Dedifferentiated amniotic fluid mesenchymal stem cell (primary cell): Measurements from ENCODE around the gene ACVRL1.
A peak's percentile ranks its signal among the peaks of the same experiment; 100 is the strongest.

Experiments
- DNase-seq: peaks from one replicate; pipeline ENCODE4 v3.0.0-alpha.2; 2016; ENCODE audit errors: extremely low spot score

Gene ACVRL1

GRCh38 chr12:51963477-51963876 is 56.2 kb downstream of the ACVRL1 start:
- DNase-seq: no peak

- DNase-seq: no peak
These were observed 62.3 kb downstream of the ACVRL1 start for GRCh38 chr12:51969643-51970042.

- DNase-seq: peak; percentile 26
These were observed 63.8 kb downstream of the ACVRL1 start for GRCh38 chr12:51970904-51971646.

DNA sequence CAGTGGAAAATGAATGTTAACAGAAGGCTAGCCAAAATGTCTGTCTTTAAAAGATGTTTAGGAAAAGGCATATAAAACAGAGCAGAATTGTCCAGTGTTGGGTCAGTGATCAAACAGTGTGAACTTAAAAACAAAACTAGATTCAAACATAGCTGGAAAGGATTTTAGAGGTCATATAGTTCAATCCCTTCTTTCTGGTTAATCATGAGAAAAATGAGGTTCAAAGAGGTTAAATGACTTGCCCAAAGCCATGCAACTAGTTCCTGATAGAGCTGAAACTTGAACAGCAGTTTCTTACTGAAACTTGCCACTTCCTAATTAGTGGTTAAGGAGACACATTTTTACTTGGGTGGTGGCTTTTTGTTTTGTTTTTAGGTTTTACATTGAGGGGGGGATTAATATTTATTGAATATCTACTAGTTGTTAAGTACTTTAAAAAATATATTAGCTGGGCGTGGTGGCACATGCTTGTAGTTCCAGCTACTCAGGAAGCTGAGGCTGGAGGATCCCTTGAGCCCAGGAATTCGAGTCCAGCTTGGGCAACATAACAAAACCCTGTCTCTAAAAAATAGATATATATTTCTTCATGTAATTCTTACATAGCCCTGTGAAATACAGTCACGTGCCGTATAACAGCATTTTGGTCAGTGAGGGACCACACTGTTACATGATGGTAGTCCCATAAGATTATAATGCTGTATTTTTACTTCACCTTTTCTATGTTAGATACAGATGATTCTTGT is 64.5 kb downstream of the ACVRL1 start:
- DNase-seq: no peak

- no peak for DNase-seq
These were observed 65.1 kb downstream of the ACVRL1 start for GRCh38 chr12:51972422-51972812.

DNA sequence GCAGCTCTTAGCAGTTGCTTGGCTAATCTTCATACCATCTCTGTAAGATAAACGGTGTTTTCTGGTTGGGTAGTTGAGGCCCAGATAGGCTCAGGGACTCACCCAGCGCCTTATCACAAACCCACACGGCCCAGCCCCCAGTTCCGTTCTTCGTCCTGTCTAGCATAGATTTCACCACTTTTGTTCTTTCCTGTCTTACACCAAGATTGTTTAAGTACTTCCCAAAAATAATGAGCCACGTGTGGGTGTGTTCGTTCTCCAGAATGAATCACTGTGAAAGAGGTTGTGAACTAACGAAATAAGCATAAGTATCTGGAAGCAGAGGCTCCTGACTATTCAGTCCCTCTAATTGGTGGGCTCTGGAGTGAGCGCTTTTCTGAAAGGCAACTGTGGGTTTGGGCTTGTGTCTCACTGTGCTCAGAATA is 65.6 kb downstream of the ACVRL1 start:
- DNase-seq: no peak
